Activated CD4-positive, alpha-beta T cell treated with anti-CD3 and anti-CD28 coated beads, Interleukin-2, amount 50 U/mL, for 24 hours (primary cell): ENCODE results near the gene XIRP1.

Source experiments
- DNase-seq, 2 donors: peaks; one replicate each; pipeline ENCODE4 v3.0.0-alpha.2; 2020; ENCODE audit warnings: low read depth in 1 of 2, low spot score in 1 of 2

XIRP1 gene

DNA sequence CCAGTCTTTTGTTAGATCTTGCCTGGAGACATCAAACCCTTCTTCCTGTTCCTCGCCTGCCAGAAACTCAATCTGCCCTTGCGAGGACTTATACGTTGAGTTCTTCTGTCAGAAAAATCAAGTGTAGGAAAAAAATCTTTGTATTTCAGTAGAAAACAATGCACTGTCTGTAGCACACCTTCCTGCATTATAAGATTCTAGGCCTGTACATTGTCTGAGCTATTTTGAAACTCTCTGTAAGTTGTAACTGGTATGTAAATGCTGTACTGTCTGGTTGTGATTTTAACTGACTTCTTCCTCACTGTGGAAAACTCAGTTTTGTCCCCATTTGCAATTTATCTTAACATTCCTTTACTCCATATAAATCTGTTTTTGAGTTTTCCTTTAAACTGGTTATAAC is 17.7 kb upstream of the XIRP1 start:
- no peak for DNase-seq

DNA sequence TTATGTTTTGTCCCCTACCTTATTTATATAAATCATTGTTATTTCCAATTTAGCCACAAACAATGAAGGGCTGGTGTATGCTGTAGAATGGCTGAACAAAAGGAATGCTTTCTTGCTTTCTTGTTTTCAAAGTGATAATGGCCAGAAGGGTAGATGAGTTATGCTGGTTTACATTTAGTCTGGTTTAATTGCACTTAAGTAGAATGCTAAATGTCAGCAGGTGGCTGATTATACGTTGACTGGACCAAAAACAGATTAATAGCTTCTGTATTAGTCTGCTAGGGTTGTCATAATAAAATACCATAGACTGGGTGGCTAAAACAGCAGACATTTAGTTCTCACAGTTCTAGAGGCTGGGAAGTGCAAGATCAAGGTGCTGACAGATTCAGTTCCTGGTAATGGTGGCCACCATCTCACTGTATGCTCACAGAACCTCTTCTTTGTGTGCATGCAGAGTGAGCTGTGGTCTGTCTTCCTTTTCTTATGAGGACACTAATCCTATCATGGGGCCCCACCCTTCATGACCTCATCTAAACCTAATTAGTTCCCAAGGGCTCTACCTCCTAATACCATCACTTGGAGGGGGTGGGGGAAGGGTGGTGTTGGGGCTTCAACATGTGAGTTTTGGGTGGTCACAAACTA is 17.1 kb upstream of the XIRP1 start:
- DNase-seq: no peak

DNA sequence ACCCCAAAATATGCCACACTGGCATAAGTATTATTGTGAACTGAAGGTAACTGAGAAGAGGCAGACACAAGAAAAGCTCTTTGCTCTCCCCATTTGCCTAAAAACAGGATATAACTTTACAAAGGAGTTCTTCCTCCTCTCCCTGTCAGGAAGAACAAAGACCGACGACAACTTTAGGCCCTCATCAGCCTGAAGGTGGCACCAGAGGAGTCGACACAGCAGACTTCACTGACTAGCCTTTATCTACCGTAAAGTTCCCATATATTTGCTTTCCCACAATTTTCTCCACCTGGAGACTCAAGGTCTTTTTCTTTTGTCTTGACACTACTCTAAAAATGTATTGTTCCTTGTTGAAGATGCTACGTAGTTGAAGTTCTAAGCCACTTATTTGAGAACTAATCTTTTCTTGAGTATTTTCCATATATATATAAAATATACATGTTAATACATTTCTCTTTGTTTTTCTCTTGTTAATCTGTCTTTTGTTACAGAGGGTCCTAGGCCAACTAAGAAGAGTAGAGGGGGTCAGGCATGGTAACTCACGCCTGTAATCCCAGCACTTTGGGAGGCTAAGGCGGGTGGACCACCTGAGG is 16.2 kb upstream of the XIRP1 start:
- peak in 1 of 2 donors; percentile 27 for DNase-seq

DNA sequence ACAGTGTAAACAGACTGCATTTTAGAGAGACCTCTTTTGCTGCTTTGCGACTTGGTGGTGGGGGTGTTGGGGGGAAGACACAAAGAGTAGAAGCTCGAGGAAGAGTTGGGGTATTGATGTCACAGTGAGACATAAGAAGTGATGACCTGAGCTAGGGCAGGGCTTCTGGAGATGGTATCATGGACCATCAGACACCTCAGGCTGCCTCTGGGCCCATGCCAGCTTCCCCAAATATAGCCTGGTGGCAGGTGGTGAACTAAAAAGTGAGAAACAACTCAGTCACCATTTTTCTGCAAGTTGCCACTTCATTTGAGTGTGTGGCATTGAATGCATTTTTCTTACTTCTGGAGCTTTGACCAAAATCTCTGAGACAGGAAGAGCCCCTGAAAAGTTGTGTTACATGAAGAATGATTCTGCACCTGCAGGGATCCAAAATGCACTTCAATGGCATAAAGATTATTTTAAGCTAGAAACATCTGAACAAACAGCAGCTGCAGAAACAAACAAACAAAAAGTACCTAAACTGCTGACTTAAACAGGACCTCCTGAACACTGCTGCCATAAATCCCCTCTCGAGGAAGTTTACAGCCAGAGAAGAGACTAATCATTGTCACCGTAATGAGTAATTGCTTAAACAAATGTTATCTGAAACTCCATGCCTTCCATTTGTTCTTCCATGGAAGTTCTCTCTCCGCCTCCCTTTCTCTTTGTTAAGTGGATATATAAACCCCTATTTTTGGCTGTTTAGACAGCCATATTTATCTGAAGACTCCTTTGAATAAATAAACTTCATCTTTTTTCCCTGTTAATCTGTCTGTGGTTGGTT is 15.2 kb upstream of the XIRP1 start:
- no peak for DNase-seq

DNA sequence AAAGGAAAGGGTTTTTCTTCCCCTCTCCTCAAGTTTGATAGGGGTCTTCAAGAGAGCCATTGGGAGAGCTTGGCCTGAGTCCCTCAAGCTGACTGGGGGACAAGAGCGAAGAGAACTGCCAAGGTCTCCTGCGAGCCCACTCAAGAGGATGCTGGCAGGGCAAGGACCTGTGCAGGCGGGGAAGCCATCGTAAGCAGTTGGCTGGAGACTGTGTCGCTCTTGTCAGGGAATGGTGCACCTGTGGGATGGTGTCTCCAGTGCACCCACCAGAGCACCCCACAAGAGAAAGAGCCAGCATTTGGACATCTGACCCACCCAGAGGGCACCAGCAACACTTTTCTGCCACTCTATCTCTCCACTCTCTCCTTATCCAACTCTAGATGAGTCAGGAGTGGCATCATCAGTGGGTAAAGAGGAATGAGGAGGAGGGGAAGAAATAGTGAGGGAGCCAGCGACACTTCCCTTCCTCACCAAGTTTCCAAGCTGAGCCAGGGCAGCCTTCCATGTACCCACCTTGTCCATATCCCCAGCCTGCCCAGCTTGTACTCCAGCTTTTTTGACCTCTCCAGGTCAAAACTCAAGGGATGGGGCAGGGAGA is 13.6 kb upstream of the XIRP1 start:
- DNase-seq: no peak

DNA sequence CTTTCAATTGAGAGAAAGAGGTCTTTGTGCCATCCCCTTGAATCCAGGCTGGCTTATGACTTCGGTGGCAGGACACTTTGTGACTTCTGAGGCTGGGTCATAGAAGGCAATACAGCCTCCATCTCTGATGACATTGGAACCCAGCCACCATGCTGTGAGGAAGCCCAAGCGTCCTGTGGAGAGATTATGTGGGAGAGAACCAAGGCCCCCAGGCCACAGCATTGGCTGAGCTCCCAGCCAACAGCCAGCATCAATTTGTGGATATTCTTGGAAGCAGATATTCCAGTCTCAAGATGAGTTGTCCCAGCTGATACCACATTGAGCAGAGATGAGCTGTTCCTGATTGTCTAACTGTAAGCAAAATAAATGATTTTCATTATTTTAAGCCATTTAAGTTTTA is 12.7 kb upstream of the XIRP1 start:
- DNase-seq: no peak

DNA sequence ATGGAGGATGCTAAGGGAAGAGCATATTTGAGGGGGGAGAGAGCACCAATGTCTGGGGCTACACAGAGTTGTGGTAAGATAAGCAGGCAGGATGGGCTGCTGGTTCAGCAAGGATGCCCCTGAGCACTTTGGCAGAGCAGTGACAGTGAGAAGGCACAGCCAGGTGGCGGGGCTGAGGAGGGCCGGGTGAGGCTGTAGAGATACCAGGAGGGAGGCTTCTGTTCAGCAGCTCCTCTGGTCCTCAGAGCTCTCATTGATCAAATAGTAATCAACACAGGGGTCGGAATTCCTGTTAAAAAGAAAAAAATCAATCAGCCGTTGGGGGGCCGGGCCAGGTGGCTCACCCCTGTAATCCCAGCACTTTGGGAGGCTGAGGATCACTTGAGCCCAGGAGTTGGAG is 11.5 kb upstream of the XIRP1 start:
- no peak for DNase-seq

DNA sequence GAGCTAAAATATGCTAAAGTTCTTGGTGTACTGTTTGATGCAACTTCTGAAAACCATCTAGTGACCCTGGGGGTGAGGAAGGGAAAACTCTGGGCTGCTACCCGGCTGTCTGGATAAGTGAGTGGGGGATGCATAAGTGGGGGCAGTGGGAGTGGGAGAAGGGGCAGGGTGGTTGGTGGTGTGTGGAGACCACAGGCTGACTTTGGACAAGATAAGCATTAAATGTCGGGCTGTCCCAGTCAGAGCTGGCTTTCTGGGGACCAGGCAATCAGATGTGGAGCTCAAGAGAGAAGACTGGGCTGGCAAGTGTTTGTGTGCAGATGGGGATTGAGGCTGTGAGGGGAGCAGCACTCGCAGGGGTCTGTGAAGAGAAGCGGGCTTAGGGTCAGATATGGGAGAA is 11.0 kb upstream of the XIRP1 start:
- DNase-seq: no peak

DNA sequence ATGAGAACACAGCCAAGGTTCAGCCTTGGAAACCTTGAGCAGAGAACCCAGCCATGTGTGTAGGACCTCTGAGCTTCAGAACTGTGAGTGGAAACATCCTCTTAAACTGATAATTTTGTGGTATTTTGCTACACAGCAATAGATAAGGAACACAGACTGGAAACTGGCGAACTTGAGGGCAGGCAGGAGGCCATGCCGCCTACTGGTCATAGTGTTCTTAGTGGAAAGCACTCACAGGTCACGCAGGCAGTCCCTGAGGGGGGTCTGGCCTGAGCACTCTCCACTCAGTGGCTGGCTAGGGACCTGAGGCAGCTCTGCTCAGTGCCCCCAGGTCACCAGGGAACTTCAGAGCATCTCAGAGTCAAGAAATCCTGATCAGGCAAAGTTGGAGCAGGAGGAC is 9.7 kb upstream of the XIRP1 start:
- no peak for DNase-seq

DNA sequence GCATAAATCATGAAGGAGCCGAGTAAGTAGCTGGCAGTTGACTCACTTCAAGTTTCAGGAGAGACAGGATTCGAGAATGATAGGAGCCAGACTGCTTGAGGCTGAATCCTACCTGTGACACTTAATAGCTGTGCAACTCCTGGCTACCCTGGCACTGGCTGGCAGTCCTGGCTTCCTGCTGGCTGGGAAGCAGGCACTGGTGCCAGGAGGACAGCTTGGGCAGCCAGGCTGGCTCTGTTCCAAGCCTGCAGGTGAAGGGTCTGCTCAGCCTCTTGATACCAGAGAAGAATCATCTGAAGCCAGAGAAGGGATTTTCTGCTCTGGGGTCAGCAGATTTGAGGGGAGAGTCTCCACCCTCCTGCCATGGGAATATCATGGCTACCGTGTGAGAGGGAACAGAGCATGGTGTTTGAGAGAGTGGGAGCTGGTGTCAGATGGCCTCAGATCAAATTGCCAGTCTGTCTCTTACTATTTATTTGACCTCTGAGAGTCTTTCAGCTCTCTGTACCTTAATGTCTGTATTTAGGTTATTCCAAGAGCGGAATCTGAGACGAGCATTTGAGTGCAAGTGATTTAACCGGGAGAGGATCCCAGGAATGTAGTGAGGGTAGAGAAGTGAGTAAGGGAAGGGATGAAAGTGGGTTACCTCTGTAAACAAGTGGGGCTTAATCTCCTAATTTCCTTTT is 4.4 kb upstream of the XIRP1 start:
- DNase-seq: no peak

DNA sequence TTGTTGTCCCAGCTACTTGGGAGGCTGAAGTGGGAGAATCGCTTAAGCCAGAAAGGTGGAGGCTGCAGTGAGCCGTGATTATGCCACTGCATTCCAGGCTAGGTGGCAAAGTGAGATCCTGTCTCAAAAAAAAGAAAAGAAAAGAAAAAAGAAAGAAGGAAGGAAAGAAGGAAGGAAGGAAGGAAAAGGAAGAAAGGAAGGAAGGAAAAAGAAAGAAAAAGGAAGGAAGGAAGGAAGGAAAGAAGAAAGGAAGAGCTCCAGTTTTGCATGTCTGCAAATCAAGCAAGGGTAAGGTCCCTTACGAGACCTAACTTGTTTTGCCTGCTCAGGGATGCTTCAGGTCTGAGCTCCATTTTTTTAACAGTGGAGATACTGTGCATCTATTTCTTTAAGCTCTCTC is 3.6 kb upstream of the XIRP1 start:
- DNase-seq: no peak

DNA sequence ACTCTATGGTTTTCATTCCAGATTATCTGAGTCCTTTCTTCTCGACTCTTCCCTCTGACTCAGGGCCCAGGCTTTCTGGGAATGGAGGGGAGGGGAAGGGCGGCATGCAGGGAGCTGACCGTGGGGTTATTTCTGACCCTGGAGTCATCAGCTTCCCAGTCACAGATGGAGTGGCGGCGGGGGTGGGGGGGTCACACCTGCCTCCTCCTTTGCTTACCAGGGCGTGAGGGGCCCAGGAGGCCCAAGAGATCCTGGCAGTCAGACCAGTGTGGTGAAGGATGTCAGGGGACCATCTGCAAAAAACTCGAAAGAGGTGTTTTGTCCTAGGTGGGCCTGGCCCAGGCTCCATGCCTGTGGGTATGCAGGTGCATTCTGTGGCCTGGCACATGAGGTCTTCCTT is 996 bp upstream of the XIRP1 start:
- DNase-seq: no peak

DNA sequence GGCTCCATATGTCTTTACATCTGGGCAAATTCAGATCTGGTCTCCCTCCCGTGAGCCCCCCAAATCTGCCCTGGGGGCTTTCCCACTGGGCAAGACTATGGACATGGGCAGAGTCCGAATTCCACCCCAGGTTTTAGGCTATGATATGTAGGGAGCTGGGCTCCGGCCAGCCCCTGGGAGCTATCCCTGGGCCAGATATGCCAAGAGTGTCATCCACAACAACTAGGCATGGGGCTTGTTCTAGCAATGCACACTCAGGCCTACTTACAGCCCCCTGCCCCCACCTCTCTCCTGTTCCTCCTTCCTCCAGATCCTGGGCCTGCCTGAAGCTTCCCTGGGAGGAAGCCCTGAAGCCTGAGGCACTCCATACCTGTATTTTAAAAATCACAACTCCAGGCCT is 622 bp downstream of the XIRP1 start:
- no peak for DNase-seq

DNA sequence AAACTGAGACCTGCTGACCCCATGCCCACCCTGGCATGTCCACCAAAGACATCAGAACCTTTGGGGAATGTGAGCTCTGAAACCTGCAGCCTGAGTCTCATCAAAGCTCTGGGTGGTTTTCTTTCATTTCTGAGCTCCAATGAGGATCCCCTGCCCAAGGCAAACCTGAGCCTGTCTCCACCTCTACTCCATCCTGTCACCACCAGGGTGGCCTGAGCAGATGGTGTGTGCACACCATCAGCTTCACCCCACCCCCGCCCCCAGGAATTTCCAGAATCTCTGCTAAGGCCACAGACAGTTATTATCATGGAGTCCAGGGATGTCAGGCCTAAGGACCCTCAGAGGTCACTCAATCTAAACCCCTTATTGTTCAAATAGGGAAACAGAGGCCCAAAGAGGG is 1.3 kb downstream of the XIRP1 start:
- DNase-seq: no peak

DNA sequence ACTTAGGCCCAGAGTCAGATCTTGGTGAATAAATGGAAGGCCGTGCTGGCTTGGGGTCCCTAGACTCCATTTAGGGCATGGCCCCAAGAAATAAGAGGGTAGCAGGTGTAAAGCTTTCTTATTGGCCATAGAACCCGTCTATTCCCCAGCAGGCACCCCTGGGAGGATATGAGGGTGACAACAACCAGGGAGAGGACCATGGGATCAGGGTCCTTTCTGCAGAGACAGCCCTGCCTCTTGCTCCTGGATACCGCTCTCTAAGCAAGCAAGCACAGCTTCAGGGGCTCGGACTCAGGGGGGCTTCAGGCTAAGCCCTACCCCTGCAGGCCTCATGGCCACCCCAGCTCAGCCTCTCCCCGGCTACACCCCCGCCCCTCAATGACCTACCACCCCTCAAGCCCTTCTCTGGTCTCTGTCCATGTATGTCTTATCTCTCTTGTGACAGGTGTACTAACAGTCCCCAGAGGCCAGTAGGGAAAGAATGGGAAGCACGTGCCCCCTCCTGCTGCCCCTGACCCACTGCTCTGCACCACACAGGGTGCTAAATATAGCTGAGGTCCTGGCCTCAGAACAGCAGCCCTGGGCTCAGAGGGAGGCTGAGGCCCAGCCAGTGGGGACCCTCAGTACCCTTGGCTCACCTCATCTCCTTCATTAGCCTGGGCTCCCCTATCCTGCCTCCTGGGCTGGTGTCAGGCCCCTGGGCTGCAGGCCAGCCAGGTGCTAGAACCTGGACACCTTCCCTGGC is 1.9 kb downstream of the XIRP1 start:
- DNase-seq: no peak

DNA sequence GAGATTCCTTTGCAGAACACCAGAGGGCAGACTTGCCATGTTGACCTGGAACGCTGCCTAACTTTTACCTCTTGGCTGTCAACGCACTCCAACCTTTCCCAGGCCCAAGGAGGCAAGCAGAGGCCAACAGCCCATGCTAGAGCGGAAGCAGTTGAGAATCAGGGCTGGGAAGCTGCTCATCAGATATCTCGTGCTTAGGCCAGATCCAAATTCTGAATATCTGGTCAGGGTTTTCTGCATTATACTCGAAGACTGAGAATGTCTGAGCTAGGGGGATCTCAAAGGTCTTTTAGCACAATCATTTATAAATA is 2.5 kb downstream of the XIRP1 start:
- DNase-seq: peak in 1 of 2 donors; percentile 50

DNA sequence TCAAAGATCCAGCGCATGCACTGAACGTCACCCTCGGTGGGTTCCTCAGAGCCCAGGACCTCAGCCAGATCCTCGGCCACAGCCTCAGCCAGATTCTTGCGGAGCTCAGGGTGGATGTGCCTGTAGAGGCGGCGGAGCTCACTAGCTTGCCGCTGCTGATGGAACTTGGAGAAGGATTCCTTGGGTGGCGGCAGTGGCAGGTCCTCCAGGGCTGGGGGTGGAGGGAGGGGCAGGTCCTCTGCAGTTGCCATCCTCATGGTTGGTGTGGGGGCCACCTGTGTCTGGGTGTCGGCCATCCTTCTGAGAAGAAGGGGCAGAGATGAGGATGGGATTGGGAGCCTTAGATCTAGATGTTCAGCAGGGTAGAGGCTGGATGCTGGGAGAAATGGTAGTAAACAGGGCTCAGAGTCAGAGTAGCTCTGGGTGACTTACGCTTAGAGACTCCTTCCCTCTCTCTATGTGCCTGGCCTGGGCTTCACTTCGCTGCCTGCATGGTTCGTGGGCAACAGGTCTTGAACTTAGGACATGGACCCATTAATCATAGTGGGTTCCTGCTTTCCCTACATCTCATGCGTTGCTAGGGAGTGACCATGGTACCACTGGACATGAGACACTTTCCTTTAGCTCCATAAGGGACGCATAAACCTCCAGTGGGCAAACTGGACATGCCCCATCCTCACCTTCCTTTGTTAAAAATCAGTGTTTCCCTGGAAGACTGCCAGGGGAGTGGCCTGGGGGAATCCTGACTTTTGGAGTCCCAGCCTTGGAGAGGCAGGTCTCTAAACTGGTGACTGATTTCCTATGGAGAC is 3.0 kb downstream of the XIRP1 start:
- no peak for DNase-seq

DNA sequence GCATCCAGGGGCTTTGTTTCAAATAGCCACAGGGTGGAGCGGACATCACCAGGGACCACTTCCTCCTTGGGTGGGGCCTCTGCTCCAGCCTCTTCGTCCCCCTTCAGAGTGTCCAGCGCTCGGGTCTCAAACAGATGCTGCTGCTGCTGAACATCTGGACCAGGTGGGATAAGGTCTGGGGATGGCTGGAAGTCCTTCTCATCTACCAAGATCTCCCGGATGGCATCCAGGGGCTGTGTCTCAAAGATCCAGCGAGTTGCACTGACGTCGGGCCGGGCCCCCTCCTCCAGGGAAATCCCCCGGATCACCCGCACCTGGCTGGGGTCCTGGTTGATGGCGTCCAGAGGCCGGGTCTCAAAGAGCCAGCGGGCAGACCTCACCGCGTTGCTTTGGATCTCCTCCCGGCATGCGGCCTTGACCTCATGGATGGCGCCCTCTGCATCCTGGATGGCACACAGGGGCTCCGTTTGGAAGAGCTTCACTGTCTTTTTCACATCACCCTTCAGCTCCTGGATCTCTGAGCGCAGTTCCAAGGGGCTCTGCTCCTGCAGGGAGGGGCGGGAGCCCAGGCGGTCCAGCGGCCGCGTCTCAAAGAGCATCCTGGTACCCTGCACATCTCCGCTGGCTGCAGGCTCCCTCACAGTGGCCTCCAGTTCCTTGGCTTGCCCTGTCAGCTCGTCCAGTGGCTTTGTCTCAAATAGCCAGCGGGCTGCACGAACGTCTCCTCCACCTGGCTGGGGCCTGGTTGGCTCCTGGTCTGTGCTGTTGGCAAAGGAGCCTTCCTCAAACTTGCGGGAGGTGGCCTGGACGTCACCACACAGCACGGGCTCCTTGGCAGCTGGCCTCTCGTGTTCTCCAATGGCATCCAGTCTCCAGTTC is 3.9 kb downstream of the XIRP1 start:
- no peak for DNase-seq
